Left ventricle myocardium inferior (tissue), 1 donor: Measurements from ENCODE around the gene LRTM2. TPM values are rescaled to one million over a fixed set of nuclear protein-coding genes. Genes with fewer than 3 reads are reported as not detected.

ENCODE experiments used
- DNase-seq: peaks from one replicate; pipeline ENCODE4 v3.0.0-alpha.2; 2020
- H3K27ac ChIP-seq: fragments of 200-600 bp; replicated peaks from 2 replicates; pipeline ENCODE4 v1.8.0; 2021
- H3K27me3 ChIP-seq: fragments of 200-600 bp; 2 replicates; pipeline ENCODE4 v1.8.0; 2021; ENCODE audit warnings: low read depth
- H3K36me3 ChIP-seq: fragments of 200-600 bp; 2 replicates; pipeline ENCODE4 v1.8.0; 2021
- H3K4me1 ChIP-seq: fragments of 200-600 bp; 2 replicates; pipeline ENCODE4 v1.8.0; 2021
- H3K4me3 ChIP-seq: fragments of 200-600 bp; 2 replicates; pipeline ENCODE4 v1.8.0; 2021; ENCODE audit warnings: mild to moderate bottlenecking, moderate library complexity
- H3K9me3 ChIP-seq: fragments of 200-600 bp; replicated peaks from 2 replicates; pipeline ENCODE4 v1.8.0; 2021
- intact Hi-C: fragments of 100-400 bp; cut with micrococcal nuclease; formaldehyde crosslinking; loops from one replicate; pipeline ENCODE4 v1.11.0; 2022
- total RNA-seq: library from RNA; stranded (reverse); fragmentation: NEBNext Ultra II Directional; extraction: Animal tissue kit (Norgen Biotek cat#: 25700); gene quantifications from one replicate; pipeline ENCODE4 v1.2.1, GENCODE V29; 2021
- TF ChIP-seq, protein P1 (sequence below): fragments of 200-600 bp; IDR thresholded peaks from 2 replicates; pipeline ENCODE4 v1.8.0; 2021; ENCODE audit warnings: antibody characterized with exemption, mild to moderate bottlenecking, borderline replicate concordance
- donor health status: DM: no; HTN: yes; CAD: no; lungs with severe emphysema.

Gene LRTM2
- total RNA-seq, 1 donor from 2014 or later = not detected

DNA sequence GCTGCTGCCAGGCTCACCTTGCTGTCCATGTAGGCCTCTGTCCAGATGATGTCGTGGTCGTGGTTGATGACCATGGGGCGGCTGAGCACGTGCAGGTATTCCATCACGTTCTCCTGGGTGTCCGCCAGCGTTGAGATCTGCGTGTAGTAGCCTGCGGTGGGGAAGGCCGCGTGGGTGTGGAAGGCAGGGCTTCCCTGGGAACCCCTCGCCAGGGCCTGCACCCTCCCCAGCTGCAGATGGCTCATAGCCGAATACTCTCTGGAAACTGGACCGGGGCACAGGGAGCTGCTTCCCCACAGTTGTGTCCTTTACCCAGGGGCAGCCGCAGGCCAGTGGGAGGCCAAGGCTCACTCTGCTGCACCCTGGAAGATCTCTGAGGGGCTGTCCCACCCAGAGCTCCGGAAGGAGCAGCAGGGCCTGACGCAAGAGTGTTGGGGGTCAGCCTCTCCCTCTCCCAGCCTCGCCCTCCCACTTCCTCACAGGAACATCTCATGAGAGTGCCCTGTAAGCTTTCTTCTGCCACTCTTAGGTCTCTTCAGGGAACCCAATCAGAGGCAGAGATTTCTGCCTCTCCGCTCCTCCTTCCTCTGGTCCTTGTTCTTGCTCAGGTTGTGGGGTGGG, 62.6 kb downstream of the LRTM2 start:
- Histone ChIP-seq H3K27me3 (peaks cover 35% of the 10 kb centered on the region), H3K27ac (no peak overlapping the region), H3K4me3 (no peak overlapping the region), H3K9me3 (no peaks in the 10 kb centered on the region), H3K4me1 (no peaks in the 10 kb centered on the region), H3K36me3 (no peaks in the 10 kb centered on the region)
- no peak for DNase-seq
- intact Hi-C loops = no loop called here
- TF ChIP-seq, protein P1, sequence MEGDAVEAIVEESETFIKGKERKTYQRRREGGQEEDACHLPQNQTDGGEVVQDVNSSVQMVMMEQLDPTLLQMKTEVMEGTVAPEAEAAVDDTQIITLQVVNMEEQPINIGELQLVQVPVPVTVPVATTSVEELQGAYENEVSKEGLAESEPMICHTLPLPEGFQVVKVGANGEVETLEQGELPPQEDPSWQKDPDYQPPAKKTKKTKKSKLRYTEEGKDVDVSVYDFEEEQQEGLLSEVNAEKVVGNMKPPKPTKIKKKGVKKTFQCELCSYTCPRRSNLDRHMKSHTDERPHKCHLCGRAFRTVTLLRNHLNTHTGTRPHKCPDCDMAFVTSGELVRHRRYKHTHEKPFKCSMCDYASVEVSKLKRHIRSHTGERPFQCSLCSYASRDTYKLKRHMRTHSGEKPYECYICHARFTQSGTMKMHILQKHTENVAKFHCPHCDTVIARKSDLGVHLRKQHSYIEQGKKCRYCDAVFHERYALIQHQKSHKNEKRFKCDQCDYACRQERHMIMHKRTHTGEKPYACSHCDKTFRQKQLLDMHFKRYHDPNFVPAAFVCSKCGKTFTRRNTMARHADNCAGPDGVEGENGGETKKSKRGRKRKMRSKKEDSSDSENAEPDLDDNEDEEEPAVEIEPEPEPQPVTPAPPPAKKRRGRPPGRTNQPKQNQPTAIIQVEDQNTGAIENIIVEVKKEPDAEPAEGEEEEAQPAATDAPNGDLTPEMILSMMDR = no peak

DNA sequence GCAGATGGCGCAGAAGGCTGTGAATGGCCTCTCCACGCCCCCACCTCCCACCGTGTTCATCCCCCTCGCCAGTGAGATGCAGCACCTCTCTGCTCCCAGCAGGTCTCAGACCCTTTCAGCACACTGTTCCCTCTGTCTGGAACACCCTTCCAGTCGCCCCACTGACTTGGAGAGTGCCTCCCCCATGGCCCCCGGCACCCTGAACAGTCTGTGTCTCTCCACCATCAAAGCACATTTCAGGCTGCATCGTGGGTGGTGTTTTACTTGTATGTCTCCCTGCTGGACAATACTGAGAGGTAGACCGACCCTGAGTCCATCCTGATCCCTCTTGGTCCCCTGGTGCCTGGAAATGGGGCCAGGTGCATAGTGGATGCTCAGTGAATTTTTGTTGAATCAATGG, 63.1 kb downstream of the LRTM2 start:
- Histone ChIP-seq H3K4me3 (no peak overlapping the region), H3K36me3 (no peaks in the 10 kb centered on the region), H3K27me3 (peaks cover 35% of the 10 kb centered on the region), H3K27ac (no peak overlapping the region), H3K9me3 (no peaks in the 10 kb centered on the region), H3K4me1 (no peaks in the 10 kb centered on the region)
- no peak for DNase-seq
- TF ChIP-seq, protein P1 = no peak
- intact Hi-C loops = no loop called here

DNA sequence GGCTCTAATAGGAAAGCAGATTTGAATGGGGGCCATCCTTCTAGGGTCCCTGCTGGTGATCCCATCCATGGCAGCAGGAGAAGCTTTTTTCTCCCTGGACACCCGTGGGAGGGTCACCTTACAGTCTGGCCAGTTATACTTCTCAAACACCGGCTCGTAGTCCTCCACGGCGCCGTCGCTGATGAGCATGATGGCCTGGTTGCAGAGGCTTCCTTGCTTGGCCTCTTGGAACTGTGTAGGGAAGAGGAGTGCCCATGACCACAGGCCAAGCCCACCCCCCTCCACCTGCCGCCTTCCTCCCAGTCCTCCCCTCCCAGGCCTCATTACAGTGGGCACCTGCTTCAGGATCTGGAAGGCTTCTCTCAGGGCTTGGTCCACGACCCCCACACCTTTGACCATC, 64.3 kb downstream of the LRTM2 start:
- Histone ChIP-seq H3K27ac (no peak overlapping the region), H3K36me3 (no peaks in the 10 kb centered on the region), H3K9me3 (no peaks in the 10 kb centered on the region), H3K4me1 (no peaks in the 10 kb centered on the region), H3K27me3 (peaks cover 35% of the 10 kb centered on the region), H3K4me3 (no peak overlapping the region)
- TF ChIP-seq, protein P1 = no peak
- no peak for DNase-seq
- intact Hi-C loops = no loop called here

DNA sequence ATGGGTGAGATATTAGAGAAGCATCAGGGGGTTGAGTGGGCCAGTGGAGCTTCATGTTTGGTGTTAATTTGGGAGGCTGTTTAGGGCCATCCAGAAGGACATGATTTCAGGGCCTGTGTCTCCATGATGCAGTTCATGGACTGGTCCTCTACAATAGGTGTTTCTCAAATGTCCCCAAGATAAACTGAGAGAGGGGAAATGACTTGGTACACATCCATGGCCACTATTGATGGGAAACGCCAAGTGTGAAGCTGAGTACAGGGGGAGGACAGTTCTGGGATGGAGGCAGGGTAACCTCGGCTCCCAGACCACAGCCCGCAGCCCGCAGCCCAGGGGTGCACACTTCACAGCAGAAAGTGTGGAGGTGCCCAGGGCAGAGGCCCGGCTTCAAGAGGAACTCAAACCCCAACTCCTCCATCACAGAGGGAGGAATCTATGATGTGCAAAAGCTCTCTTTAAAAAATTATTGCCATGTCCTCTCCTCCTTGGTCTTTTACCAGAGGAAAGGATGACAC, 64.8 kb downstream of the LRTM2 start:
- no peaks in the 10 kb centered on the region for H3K4me1 ChIP-seq
- intact Hi-C loops = no loop called here
- no peak overlapping the region for H3K27ac ChIP-seq
- H3K27me3 ChIP-seq = peaks cover 35% of the 10 kb centered on the region
- TF ChIP-seq, protein P1 = no peak
- DNase-seq = no peak
- no peak overlapping the region for H3K4me3 ChIP-seq
- no peaks in the 10 kb centered on the region for H3K36me3 ChIP-seq
- H3K9me3 ChIP-seq = no peaks in the 10 kb centered on the region

DNA sequence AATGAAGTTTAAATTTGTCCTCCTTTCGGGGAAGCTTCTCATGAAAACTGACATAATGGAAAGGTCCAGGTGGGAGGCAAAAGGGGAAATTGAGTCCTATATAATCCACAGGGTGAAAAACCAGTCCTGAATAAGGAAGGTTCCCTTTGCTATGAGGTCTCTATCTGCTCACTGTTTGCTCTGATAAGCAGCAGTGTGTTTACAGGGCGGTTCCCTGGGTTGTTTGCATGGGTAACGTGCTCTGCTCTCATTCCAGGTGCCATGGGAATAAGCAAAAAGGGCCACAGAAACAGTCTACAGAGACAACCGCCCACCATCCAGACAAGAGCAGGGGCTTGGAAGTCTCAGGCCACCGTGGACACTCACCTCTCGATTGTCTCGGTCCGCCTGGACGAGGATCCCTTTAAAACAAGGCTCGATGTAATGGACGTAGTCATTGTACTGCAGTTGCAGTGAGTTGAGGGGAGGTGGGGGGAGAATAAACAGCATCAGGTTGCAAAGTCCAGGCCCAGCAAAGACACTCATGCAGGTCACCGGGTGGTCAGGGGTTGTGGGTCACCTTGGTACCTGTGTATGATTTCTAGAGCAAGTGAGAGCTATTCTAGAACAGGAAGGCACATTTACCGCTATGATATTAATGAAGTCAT, 65.4 kb downstream of the LRTM2 start:
- Histone ChIP-seq H3K4me1 (no peaks in the 10 kb centered on the region), H3K27me3 (peaks cover 35% of the 10 kb centered on the region), H3K4me3 (no peak overlapping the region), H3K36me3 (no peaks in the 10 kb centered on the region), H3K27ac (no peak overlapping the region), H3K9me3 (peaks cover under 1% of the 10 kb centered on the region)
- TF ChIP-seq, protein P1 = no peak
- intact Hi-C loops = no loop called here
- DNase-seq = no peak

Other genes starting within 250 kb of the LRTM2 start
- gene FBXL14, start 226.0 kb upstream of the LRTM2 start, total RNA-seq = 6.8 TPM
- 2.1 TPM for gene WNT5B, start 191.3 kb upstream of the LRTM2 start, total RNA-seq
- gene ADIPOR2, start 129.5 kb upstream of the LRTM2 start, total RNA-seq = 40.5 TPM
- gene CACNA2D4, start 98.1 kb downstream of the LRTM2 start, total RNA-seq = 1.2 TPM
- 1.7 TPM for gene DCP1B, start 183.9 kb downstream of the LRTM2 start, total RNA-seq
- gene CACNA1C, start 232.4 kb downstream of the LRTM2 start, total RNA-seq = 137 TPM